ENCODE results near the gene WDR81. TPM values are rescaled to one million over a fixed set of nuclear protein-coding genes. Genes with fewer than 3 reads are reported as not detected.

Gene WDR81
- polyA plus RNA-seq, 1 donor (not counting 4 experiments of a cell fraction or from before 2014, with no cell fraction given): 4.2 TPM

- dilution Hi-C loops (cut with MboI; ENCODE audit: extremely low pct_ligation_motif_present, low sequenced_read_pairs): no loop called here
Measured at GRCh38 chr17:1755827-1756262, 31.3 kb downstream of the WDR81 start.

GRCh38 chr17:1758807-1759206 lies 34.3 kb downstream of the WDR81 start:
- no peak for FAIRE-seq
- H2AFZ ChIP-seq (ENCODE audit: control insufficient read depth, low read length): no peak overlapping the region
- TF ChIP-seq EZH2 (IDR thresholded peaks at IDR 0.05; ENCODE audit: low read length): no peak
- TF ChIP-seq CTCF (optimal IDR thresholded peaks at IDR 0.05 in 1 of 3, IDR thresholded peaks at IDR 0.05 in 1 of 3, conservative IDR thresholded peaks at IDR 0.05 in 1 of 3; ENCODE audit: extremely low read depth in 1 of 3, insufficient read depth in 2 of 3, low read length in 3 of 3): no peak
- H3K36me3 ChIP-seq (ENCODE audit: control insufficient read depth in 2 of 2, extremely low read depth in 1 of 2, insufficient read depth in 2 of 2, low read length in 2 of 2): no peaks in the 10 kb centered on the region
- H4K20me1 ChIP-seq (ENCODE audit: control insufficient read depth, extremely low read depth, insufficient read depth, low read length): no peaks in the 10 kb centered on the region
- no peaks in the 10 kb centered on the region for H3K27me3 ChIP-seq (ENCODE audit: control insufficient read depth, extremely low read depth, insufficient read depth, low read length)
- dilution Hi-C loops (cut with MboI; ENCODE audit: extremely low pct_ligation_motif_present, low sequenced_read_pairs): no loop called here
- no peaks in the 10 kb centered on the region for H3K9me1 ChIP-seq (ENCODE audit: control insufficient read depth, extremely low read depth, insufficient read depth, low read length)
- H3K27ac ChIP-seq (ENCODE audit: control insufficient read depth, insufficient read depth, low read length): no peak overlapping the region
- no peak overlapping the region for H3K9ac ChIP-seq (ENCODE audit: control insufficient read depth, extremely low read depth, insufficient read depth, low read length)
- no peaks in the 10 kb centered on the region for H3K9me3 ChIP-seq (ENCODE audit: control insufficient read depth, low read depth, low read length)
- DNase-seq (ENCODE audit: low read depth, low spot score): no peak
- no peak overlapping the region for H3K4me2 ChIP-seq (ENCODE audit: control insufficient read depth, extremely low read depth, insufficient read depth, low read depth, low read length)
- peaks cover 25% of the 10 kb centered on the region for H3K4me1 ChIP-seq (ENCODE audit: control insufficient read depth, extremely low read depth, insufficient read depth, low read length)
- no peaks in the 10 kb centered on the region for H3K79me2 ChIP-seq (ENCODE audit: control insufficient read depth, insufficient read depth, low read length)
- H3K4me3 ChIP-seq (ENCODE audit: control insufficient read depth in 2 of 3, extremely low read depth in 1 of 3, insufficient read depth in 2 of 3, low read depth in 1 of 3, low read length in 3 of 3): no peak overlapping the region

More at GRCh38 chr17:1755827-1756262, 31.3 kb downstream of the WDR81 start:
- H3K27me3 ChIP-seq (ENCODE audit: control insufficient read depth, extremely low read depth, insufficient read depth, low read length): no peaks in the 10 kb centered on the region
- no peaks in the 10 kb centered on the region for H3K36me3 ChIP-seq (ENCODE audit: control insufficient read depth in 2 of 2, extremely low read depth in 1 of 2, insufficient read depth in 2 of 2, low read length in 2 of 2)
- DNase-seq (ENCODE audit: low read depth, low spot score): no peak
- no peak overlapping the region for H3K4me3 ChIP-seq (ENCODE audit: control insufficient read depth in 2 of 3, extremely low read depth in 1 of 3, insufficient read depth in 2 of 3, low read depth in 1 of 3, low read length in 3 of 3)
- H3K9me3 ChIP-seq (ENCODE audit: control insufficient read depth, low read depth, low read length): no peaks in the 10 kb centered on the region
- no peak for FAIRE-seq
- H3K79me2 ChIP-seq (ENCODE audit: control insufficient read depth, insufficient read depth, low read length): no peaks in the 10 kb centered on the region
- H4K20me1 ChIP-seq (ENCODE audit: control insufficient read depth, extremely low read depth, insufficient read depth, low read length): no peaks in the 10 kb centered on the region
- no peak overlapping the region for H3K27ac ChIP-seq (ENCODE audit: control insufficient read depth, insufficient read depth, low read length)
- no peak overlapping the region for H3K4me2 ChIP-seq (ENCODE audit: control insufficient read depth, extremely low read depth, insufficient read depth, low read depth, low read length)
- H2AFZ ChIP-seq (ENCODE audit: control insufficient read depth, low read length): no peak overlapping the region
- H3K9ac ChIP-seq (ENCODE audit: control insufficient read depth, extremely low read depth, insufficient read depth, low read length): no peak overlapping the region
- no peak for TF ChIP-seq EZH2 (IDR thresholded peaks at IDR 0.05; ENCODE audit: low read length)
- peaks cover 16% of the 10 kb centered on the region for H3K4me1 ChIP-seq (ENCODE audit: control insufficient read depth, extremely low read depth, insufficient read depth, low read length)
- H3K9me1 ChIP-seq (ENCODE audit: control insufficient read depth, extremely low read depth, insufficient read depth, low read length): no peaks in the 10 kb centered on the region

- Histone ChIP-seq H3K79me2 (ENCODE audit: control insufficient read depth, insufficient read depth, low read length) (no peaks in the 10 kb centered on the region), H3K27me3 (ENCODE audit: control insufficient read depth, extremely low read depth, insufficient read depth, low read length) (no peaks in the 10 kb centered on the region), H3K36me3 (ENCODE audit: control insufficient read depth in 2 of 2, extremely low read depth in 1 of 2, insufficient read depth in 2 of 2, low read length in 2 of 2) (no peaks in the 10 kb centered on the region), H3K9me3 (ENCODE audit: control insufficient read depth, low read depth, low read length) (no peaks in the 10 kb centered on the region), H3K4me2 (ENCODE audit: control insufficient read depth, extremely low read depth, insufficient read depth, low read depth, low read length) (peak overlapping the region; percentile 58), H3K27ac (ENCODE audit: control insufficient read depth, insufficient read depth, low read length) (no peak overlapping the region), H4K20me1 (ENCODE audit: control insufficient read depth, extremely low read depth, insufficient read depth, low read length) (no peaks in the 10 kb centered on the region), H3K4me1 (ENCODE audit: control insufficient read depth, extremely low read depth, insufficient read depth, low read length) (peaks cover 32% of the 10 kb centered on the region), H3K9ac (ENCODE audit: control insufficient read depth, extremely low read depth, insufficient read depth, low read length) (peak overlapping the region; percentile 33), H2AFZ (ENCODE audit: control insufficient read depth, low read length) (no peak overlapping the region), H3K4me3 (ENCODE audit: control insufficient read depth in 2 of 3, extremely low read depth in 1 of 3, insufficient read depth in 2 of 3, low read depth in 1 of 3, low read length in 3 of 3) (no peak overlapping the region), H3K9me1 (ENCODE audit: control insufficient read depth, extremely low read depth, insufficient read depth, low read length) (no peaks in the 10 kb centered on the region)
- dilution Hi-C loops (cut with MboI; ENCODE audit: extremely low pct_ligation_motif_present, low sequenced_read_pairs): no loop called here
- FAIRE-seq: peak; percentile 23
- no peak for TF ChIP-seq CTCF (optimal IDR thresholded peaks at IDR 0.05 in 1 of 3, IDR thresholded peaks at IDR 0.05 in 1 of 3, conservative IDR thresholded peaks at IDR 0.05 in 1 of 3; ENCODE audit: extremely low read depth in 1 of 3, insufficient read depth in 2 of 3, low read length in 3 of 3)
- TF ChIP-seq EZH2 (IDR thresholded peaks at IDR 0.05; ENCODE audit: low read length): no peak
- DNase-seq (ENCODE audit: low read depth, low spot score): no peak
Measured at GRCh38 chr17:1759529-1759928, 35.0 kb downstream of the WDR81 start.
